ENCODE measurements around the gene USP48. TPM values are rescaled to one million over a fixed set of nuclear protein-coding genes. Genes with fewer than 3 reads are reported as not detected.

The USP48 gene
- total RNA-seq, 2 experiments from 2014 or later, result 73.3 to 76.0 TPM

DNA sequence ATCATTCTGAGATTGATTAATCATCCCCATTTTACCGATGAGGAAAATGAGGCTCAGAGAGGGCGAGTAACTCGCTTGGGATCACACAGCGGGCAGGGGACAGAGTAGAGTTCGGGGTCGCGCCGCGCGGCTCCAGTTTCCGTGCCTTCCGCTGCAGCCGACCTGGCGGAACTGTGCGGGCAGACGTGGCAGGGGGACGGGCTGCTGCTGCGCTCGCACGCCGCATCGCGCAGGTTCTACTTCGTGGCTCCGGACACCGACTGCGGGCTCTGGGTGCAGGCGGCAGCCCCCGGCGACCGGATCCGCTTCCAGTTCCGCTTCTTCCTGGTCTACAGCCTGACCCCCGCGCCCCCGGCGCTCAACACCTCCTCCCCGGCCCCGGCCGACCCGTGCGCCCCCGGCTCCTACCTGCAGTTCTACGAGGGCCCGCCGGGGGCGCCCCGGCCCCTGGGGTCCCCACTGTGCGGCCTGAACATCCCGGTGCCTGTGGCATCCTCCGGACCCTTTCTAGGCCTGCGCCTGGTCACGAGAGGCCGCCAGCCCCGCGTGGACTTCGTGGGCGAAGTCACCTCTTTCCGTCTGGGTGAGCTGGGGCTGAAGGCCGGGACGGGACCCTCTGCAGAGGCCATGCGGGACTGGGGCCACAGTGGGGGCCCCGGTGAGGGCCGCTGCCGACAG lies 31.4 kb upstream of the USP48 start:
- Histone ChIP-seq H3K4me3 (ENCODE audit: low read length) (peak overlapping the region; percentile 37), H3K27ac (ENCODE audit: low read depth in 1 of 2, low read length in 2 of 2) (no peak overlapping the region), H3K9me3 (ENCODE audit: control insufficient read depth in 1 of 2, insufficient read depth in 1 of 2, low read length in 2 of 2) (peaks cover 0 to 7% of the 10 kb centered on the region in 2 experiments), H3K36me3 (ENCODE audit: insufficient read depth, low read length) (no peaks in the 10 kb centered on the region), H3K4me1 (ENCODE audit: insufficient read depth, low read length) (peaks cover 7% of the 10 kb centered on the region), H3K27me3 (ENCODE audit: control insufficient read depth in 1 of 2, insufficient read depth in 2 of 2, low read length in 2 of 2) (peaks cover 10 to 11% of the 10 kb centered on the region in 2 experiments)
- intact Hi-C loops (cut with DNase I, micrococcal nuclease), result no loop called here
- ATAC-seq (ENCODE audit: poor library complexity) (peak; percentile 70), DNase-seq (peak in 9 of 14 experiments; percentile 6 to 46 (median 16))
- TF ChIP-seq CTCF (IDR thresholded peaks at IDR 0.05), result peak; percentile 48
- peaks cover 11% of the 10 kb centered on the region for H3K4me1 Mint-ChIP-seq (ENCODE audit: low read depth)
- ChIA-PET CTCF (no interaction called here), POLR2A (interaction anchor here (1.4 kb wide), 1 partner anchor 32 kb away, joined by 3 read pairs; the partner anchor contains the start of gene USP48)
- H3K36me3 Mint-ChIP-seq (ENCODE audit: low read depth), result no peaks in the 10 kb centered on the region
- H3K9me3 Mint-ChIP-seq, result no peaks in the 10 kb centered on the region
- H3K27ac Mint-ChIP-seq, result no peak overlapping the region
- peaks cover 37% of the 10 kb centered on the region for H3K27me3 Mint-ChIP-seq
- H3K4me3 Mint-ChIP-seq, result peak overlapping the region; percentile 74

DNA sequence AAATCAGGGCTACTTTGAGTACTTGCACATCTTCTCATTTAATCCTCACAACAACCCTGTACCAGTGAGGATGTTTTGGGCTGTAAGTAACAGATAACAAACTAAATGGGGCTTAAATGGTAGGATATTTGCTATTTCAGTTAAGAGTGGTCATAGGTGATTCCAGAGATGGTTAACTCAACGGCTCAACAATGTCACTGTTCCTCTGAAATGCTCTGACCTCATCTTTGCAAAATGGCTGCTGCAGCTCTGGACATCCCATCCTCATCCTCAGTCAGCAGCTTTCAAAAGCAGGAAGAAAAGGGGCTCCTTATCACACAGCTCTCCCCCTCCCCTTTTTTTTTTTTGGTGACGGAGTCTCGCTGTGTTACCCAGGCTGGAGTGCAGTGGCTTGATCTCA lies 30.6 kb upstream of the USP48 start:
- peaks cover 7% of the 10 kb centered on the region for H3K4me1 ChIP-seq (ENCODE audit: insufficient read depth, low read length)
- peaks cover 10 to 11% of the 10 kb centered on the region in 2 experiments for H3K27me3 ChIP-seq (ENCODE audit: control insufficient read depth in 1 of 2, insufficient read depth in 2 of 2, low read length in 2 of 2)
- Mint-ChIP-seq H3K27ac (no peak overlapping the region), H3K36me3 (ENCODE audit: low read depth) (no peaks in the 10 kb centered on the region), H3K9me3 (no peaks in the 10 kb centered on the region), H3K4me1 (ENCODE audit: low read depth) (peaks cover 9% of the 10 kb centered on the region), H3K27me3 (peaks cover 37% of the 10 kb centered on the region), H3K4me3 (peak overlapping the region; percentile 25)
- ChIA-PET POLR2A (no interaction called here), CTCF (no interaction called here)
- no peak overlapping the region for H3K4me3 ChIP-seq (ENCODE audit: low read length)
- no peak for ATAC-seq (ENCODE audit: poor library complexity)
- peaks cover 0 to 7% of the 10 kb centered on the region in 2 experiments for H3K9me3 ChIP-seq (ENCODE audit: control insufficient read depth in 1 of 2, insufficient read depth in 1 of 2, low read length in 2 of 2)
- intact Hi-C loops (cut with DNase I, micrococcal nuclease), result no loop called here
- H3K36me3 ChIP-seq (ENCODE audit: insufficient read depth, low read length), result no peaks in the 10 kb centered on the region
- DNase-seq, result no peak
- no peak for TF ChIP-seq CTCF (IDR thresholded peaks at IDR 0.05)
- H3K27ac ChIP-seq (ENCODE audit: low read depth in 1 of 2, low read length in 2 of 2), result no peak overlapping the region

GRCh38 chr1:21811875-21812305 lies 28.9 kb upstream of the USP48 start, which contains the start of gene LDLRAD2:
LDLRAD2 (plus strand) TSS chr1:21812265; CDS start chr1:21812452, 187 bp downstream.
- ATAC-seq (ENCODE audit: poor library complexity), result no peak
- Histone ChIP-seq H3K4me3 (ENCODE audit: low read length) (no peak within 1 kb of the TSS), H3K9me3 (ENCODE audit: control insufficient read depth in 1 of 2, insufficient read depth in 1 of 2, low read length in 2 of 2) (peaks cover 0 to 7% of the 10 kb centered on the region in 2 experiments), H3K27me3 (ENCODE audit: control insufficient read depth in 1 of 2, insufficient read depth in 2 of 2, low read length in 2 of 2) (peaks cover 10 to 11% of the 10 kb centered on the region in 2 experiments), H3K27ac (ENCODE audit: low read depth in 1 of 2, low read length in 2 of 2) (no peak within 1 kb of the TSS), H3K4me1 (ENCODE audit: insufficient read depth, low read length) (peaks cover 7% of the 10 kb centered on the region), H3K36me3 (ENCODE audit: insufficient read depth, low read length) (no peaks in the 10 kb centered on the region)
- POLR2A ChIA-PET, result no interaction called here
- CTCF ChIA-PET, result no interaction called here
- DNase-seq, result no peak
- H3K36me3 Mint-ChIP-seq (ENCODE audit: low read depth), result no peaks in the 10 kb centered on the region
- H3K4me3 Mint-ChIP-seq, result peak within 1 kb of the TSS; percentile 12
- H3K27me3 Mint-ChIP-seq, result peaks cover 38% of the 10 kb centered on the region
- TF ChIP-seq CTCF (IDR thresholded peaks at IDR 0.05), result no peak
- no peak within 1 kb of the TSS for H3K27ac Mint-ChIP-seq
- H3K4me1 Mint-ChIP-seq (ENCODE audit: low read depth), result peaks cover 3% of the 10 kb centered on the region
- intact Hi-C loops (cut with DNase I, micrococcal nuclease), result no loop called here
- no peaks in the 10 kb centered on the region for H3K9me3 Mint-ChIP-seq

All from CD4-positive, alpha-beta T cell (primary cell).